ENCODE data around the gene TTC3.

Gene TTC3

DNA sequence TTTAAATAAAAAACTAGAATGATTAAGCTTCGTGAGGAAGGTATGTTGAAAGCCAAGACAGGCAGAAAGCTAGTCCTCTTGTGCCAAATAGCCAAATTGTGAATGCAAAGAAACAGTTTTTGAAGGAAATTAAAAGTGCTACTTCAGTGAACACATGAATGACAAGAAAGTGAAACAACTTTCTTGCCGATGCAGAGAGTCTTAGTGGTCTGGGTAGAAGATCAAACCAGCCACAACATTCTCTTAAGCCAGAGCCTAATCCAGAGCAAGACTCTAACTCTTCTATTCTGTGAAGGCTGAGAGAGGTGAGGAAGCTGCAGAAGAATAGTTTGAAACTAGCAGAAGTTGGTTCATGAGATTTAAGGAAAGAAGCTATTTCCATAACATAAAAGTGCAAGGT is 63.2 kb downstream of the TTC3 start:
- no peaks in the 10 kb centered on the region for H3K27me3 ChIP-seq (ENCODE audit: insufficient read depth, poor library complexity, severe bottlenecking)
- DNase-seq (ENCODE audit: low read depth in 1 of 2, low spot score in 1 of 2) = no peak
- no peak overlapping the region for H3K27ac ChIP-seq (replicated peaks)
- no peak overlapping the region for H3K4me3 ChIP-seq (replicated peaks; ENCODE audit: insufficient read depth, low read length)
- no peak for TF ChIP-seq GABPA (IDR thresholded peaks at IDR 0.05; ENCODE audit: low read depth)
- no peak for TF ChIP-seq POLR2AphosphoS5 (IDR thresholded peaks at IDR 0.05; ENCODE audit: low read depth)
- TF ChIP-seq, protein P1, sequence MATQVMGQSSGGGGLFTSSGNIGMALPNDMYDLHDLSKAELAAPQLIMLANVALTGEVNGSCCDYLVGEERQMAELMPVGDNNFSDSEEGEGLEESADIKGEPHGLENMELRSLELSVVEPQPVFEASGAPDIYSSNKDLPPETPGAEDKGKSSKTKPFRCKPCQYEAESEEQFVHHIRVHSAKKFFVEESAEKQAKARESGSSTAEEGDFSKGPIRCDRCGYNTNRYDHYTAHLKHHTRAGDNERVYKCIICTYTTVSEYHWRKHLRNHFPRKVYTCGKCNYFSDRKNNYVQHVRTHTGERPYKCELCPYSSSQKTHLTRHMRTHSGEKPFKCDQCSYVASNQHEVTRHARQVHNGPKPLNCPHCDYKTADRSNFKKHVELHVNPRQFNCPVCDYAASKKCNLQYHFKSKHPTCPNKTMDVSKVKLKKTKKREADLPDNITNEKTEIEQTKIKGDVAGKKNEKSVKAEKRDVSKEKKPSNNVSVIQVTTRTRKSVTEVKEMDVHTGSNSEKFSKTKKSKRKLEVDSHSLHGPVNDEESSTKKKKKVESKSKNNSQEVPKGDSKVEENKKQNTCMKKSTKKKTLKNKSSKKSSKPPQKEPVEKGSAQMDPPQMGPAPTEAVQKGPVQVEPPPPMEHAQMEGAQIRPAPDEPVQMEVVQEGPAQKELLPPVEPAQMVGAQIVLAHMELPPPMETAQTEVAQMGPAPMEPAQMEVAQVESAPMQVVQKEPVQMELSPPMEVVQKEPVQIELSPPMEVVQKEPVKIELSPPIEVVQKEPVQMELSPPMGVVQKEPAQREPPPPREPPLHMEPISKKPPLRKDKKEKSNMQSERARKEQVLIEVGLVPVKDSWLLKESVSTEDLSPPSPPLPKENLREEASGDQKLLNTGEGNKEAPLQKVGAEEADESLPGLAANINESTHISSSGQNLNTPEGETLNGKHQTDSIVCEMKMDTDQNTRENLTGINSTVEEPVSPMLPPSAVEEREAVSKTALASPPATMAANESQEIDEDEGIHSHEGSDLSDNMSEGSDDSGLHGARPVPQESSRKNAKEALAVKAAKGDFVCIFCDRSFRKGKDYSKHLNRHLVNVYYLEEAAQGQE (IDR thresholded peaks at IDR 0.05; ENCODE audit: insufficient replicate concordance, low read depth) = no peak
- TF ChIP-seq, protein P2, sequence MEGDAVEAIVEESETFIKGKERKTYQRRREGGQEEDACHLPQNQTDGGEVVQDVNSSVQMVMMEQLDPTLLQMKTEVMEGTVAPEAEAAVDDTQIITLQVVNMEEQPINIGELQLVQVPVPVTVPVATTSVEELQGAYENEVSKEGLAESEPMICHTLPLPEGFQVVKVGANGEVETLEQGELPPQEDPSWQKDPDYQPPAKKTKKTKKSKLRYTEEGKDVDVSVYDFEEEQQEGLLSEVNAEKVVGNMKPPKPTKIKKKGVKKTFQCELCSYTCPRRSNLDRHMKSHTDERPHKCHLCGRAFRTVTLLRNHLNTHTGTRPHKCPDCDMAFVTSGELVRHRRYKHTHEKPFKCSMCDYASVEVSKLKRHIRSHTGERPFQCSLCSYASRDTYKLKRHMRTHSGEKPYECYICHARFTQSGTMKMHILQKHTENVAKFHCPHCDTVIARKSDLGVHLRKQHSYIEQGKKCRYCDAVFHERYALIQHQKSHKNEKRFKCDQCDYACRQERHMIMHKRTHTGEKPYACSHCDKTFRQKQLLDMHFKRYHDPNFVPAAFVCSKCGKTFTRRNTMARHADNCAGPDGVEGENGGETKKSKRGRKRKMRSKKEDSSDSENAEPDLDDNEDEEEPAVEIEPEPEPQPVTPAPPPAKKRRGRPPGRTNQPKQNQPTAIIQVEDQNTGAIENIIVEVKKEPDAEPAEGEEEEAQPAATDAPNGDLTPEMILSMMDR (IDR thresholded peaks at IDR 0.05; ENCODE audit: insufficient read depth, low read length) = no peak
- no peak for TF ChIP-seq SPI1 (IDR thresholded peaks at IDR 0.05; ENCODE audit: borderline replicate concordance, low read depth)

DNA sequence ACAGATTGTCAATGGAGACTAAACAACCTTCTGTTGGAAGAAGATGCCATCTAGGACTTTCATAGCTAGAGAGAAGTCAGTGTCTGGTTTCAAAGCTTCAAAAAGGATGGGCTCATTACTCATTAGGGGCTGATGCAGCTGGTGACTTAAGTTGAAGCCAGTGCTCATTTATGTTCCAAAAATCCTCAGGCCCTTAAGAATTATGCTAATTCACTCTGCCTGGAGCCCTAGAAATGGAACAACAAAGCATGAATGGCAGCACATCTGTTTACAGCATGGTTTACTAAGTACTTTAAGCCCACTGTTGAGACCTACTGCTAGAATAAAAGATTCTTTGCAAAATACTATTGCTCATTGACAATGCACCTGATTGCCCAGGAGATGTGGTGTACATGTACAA is 63.7 kb downstream of the TTC3 start:
- H3K4me3 ChIP-seq (replicated peaks; ENCODE audit: insufficient read depth, low read length) = no peak overlapping the region
- no peaks in the 10 kb centered on the region for H3K27me3 ChIP-seq (ENCODE audit: insufficient read depth, poor library complexity, severe bottlenecking)
- TF ChIP-seq POLR2AphosphoS5 (IDR thresholded peaks at IDR 0.05; ENCODE audit: low read depth) (no peak), GABPA (IDR thresholded peaks at IDR 0.05; ENCODE audit: low read depth) (no peak), SPI1 (IDR thresholded peaks at IDR 0.05; ENCODE audit: borderline replicate concordance, low read depth) (no peak)
- TF ChIP-seq, protein P1 (IDR thresholded peaks at IDR 0.05; ENCODE audit: insufficient replicate concordance, low read depth) = no peak
- TF ChIP-seq, protein P2 (IDR thresholded peaks at IDR 0.05; ENCODE audit: insufficient read depth, low read length) = no peak
- H3K27ac ChIP-seq (replicated peaks) = no peak overlapping the region
- no peak for DNase-seq (ENCODE audit: low read depth in 1 of 2, low spot score in 1 of 2)

GRCh38 chr21:37139154-37139553 is 66.1 kb downstream of the TTC3 start:
- H3K4me3 ChIP-seq (replicated peaks; ENCODE audit: insufficient read depth, low read length) = no peak overlapping the region
- no peaks in the 10 kb centered on the region for H3K27me3 ChIP-seq (ENCODE audit: insufficient read depth, poor library complexity, severe bottlenecking)
- TF ChIP-seq, protein P2 (IDR thresholded peaks at IDR 0.05; ENCODE audit: insufficient read depth, low read length) = no peak
- TF ChIP-seq POLR2AphosphoS5 (IDR thresholded peaks at IDR 0.05; ENCODE audit: low read depth) (no peak), SPI1 (IDR thresholded peaks at IDR 0.05; ENCODE audit: borderline replicate concordance, low read depth) (no peak), GABPA (IDR thresholded peaks at IDR 0.05; ENCODE audit: low read depth) (no peak)
- TF ChIP-seq, protein P1 (IDR thresholded peaks at IDR 0.05; ENCODE audit: insufficient replicate concordance, low read depth) = no peak
- H3K27ac ChIP-seq (replicated peaks) = no peak overlapping the region
- DNase-seq (ENCODE audit: low read depth in 1 of 2, low spot score in 1 of 2) = no peak

Measured in HL-60 (cell line).